ENCODE results near the gene OTOF.

OTOF gene

DNA sequence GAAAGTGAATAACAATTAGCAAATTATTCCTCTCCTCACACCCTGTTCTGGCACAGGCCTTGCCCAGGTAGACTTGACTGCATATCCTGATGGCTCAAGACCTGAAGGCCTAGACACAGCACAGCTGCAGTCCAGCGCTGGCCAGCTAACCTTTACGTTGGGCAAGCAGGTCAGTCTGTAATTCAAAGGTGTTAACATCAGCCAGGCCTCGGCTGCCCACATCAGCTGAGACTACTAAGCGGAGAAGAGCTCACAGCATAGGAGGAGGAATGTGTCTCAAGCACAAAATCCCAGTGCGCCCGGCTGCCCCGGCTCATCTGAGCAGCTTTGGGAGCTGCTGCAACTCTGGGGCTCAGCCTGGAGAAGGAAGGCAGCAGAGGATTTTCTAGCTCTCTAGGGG lies 33.5 kb upstream of the OTOF start:
- H3K4me3 Mint-ChIP-seq, result no peak overlapping the region
- H3K27me3 Mint-ChIP-seq, result no peaks in the 10 kb centered on the region
- ATAC-seq, result no peak

DNA sequence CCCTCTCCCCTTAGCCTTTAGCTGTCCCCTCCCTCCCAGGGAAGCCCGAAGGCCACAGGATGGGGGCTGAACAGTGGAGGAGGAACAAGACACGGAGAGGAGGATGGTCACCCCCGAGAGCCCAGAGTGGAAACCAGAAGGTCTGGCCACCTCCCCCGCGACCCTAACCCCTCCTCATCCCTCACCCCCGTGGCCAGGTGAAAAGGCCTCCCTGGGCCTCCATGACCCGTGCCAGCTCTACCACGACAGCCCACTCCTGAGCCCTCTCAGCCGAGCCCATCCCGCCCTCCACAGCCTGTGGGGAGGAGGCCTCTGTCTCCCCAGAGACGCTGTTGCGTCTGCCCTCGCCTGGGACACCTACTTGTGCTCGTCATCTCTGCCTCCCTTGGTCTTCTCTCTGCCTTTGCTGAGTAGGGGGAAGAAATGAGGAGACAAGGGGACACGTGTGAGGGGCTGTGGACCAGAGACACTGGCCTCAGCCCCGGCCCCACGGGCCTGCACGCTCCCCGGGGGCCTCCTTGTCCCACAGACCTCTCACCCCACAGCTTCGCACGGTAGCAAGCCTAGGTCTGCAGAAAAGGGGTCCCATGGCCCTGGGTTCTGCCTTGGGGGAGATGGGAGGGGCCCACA lies 32.5 kb upstream of the OTOF start:
- ATAC-seq, result no peak

More for the DNA sequence above, 33.5 kb upstream of the OTOF start:
- Mint-ChIP-seq H3K9me3 (no peaks in the 10 kb centered on the region), H3K4me1 (no peaks in the 10 kb centered on the region), H3K27ac (no peak overlapping the region), H3K36me3 (ENCODE audit: low read depth) (no peaks in the 10 kb centered on the region)
- no peak for DNase-seq

DNA sequence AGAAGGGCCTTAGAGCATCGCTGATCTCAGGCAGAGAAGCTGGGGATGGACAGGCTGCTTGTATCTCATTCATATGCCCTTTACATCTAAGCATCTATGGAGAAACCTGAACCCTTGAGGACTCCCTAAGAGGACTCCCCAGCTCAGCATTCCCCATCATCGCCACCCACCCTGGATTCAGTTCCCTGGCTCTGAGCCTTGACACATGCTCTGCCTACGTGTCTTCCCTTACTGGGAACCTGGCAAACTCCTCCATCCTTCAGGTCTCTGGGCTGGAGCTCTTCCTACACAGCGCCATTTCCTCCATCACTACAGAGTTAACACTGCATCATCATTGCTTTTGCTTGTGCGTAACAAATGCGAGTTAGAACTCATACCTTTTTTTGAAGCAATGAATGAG lies 31.2 kb upstream of the OTOF start:
- H3K27me3 Mint-ChIP-seq, result no peaks in the 10 kb centered on the region
- H3K9me3 Mint-ChIP-seq, result no peaks in the 10 kb centered on the region
- no peak for DNase-seq
- ATAC-seq, result no peak
- no peak overlapping the region for H3K27ac Mint-ChIP-seq
- H3K4me1 Mint-ChIP-seq, result no peaks in the 10 kb centered on the region
- no peaks in the 10 kb centered on the region for H3K36me3 Mint-ChIP-seq (ENCODE audit: low read depth)
- no peak overlapping the region for H3K4me3 Mint-ChIP-seq

More for the DNA sequence above, 32.5 kb upstream of the OTOF start:
- Mint-ChIP-seq H3K36me3 (ENCODE audit: low read depth) (no peaks in the 10 kb centered on the region), H3K27me3 (no peaks in the 10 kb centered on the region), H3K9me3 (no peaks in the 10 kb centered on the region), H3K27ac (no peak overlapping the region), H3K4me1 (no peaks in the 10 kb centered on the region), H3K4me3 (no peak overlapping the region)
- DNase-seq, result no peak

DNA sequence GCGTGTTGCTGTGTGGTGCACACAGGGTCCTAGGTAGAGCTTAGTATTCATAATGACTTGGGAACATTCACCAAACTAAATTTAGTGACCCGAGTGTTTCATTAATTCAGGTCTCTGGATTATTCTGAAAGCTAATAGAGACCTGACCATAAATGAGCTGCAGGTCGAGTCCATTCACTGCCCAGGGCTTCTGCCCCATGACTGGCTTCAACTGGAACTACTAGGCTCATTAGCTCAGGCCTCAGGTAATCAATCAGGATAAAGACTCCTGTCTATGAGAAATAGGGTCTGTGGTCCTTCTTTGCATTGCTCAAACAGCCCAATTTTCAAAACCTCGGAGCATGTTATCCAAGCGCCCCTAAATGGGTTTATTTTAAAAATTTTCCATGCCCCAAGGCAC lies 30.0 kb upstream of the OTOF start:
- peaks cover 6% of the 10 kb centered on the region for H3K4me1 Mint-ChIP-seq
- no peaks in the 10 kb centered on the region for H3K9me3 Mint-ChIP-seq
- H3K27ac Mint-ChIP-seq, result no peak overlapping the region
- DNase-seq, result no peak
- peaks cover 3% of the 10 kb centered on the region for H3K27me3 Mint-ChIP-seq
- no peaks in the 10 kb centered on the region for H3K36me3 Mint-ChIP-seq (ENCODE audit: low read depth)
- H3K4me3 Mint-ChIP-seq, result no peak overlapping the region
- ATAC-seq, result no peak

DNA sequence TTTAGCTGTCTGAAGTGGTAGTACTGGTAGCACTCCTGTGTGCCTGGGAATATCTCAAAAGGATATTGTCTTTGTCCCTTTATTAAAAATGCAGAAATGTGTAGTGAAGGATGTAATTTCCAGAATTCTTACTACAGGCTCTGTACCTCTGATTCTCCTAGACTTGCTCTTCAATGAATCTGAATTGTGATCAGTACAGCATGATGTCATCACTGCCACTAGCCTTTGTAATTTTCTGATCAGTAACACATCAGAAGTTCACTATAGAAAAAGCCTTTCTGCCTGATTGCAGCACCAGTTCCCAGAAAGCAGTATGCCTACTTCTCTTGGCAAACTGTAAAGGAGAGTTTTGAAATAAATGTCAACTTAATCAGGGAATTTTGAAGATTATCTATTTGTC lies 29.2 kb upstream of the OTOF start:
- no peak overlapping the region for H3K27ac Mint-ChIP-seq
- peaks cover 3% of the 10 kb centered on the region for H3K27me3 Mint-ChIP-seq
- H3K9me3 Mint-ChIP-seq, result no peaks in the 10 kb centered on the region
- peaks cover 6% of the 10 kb centered on the region for H3K4me1 Mint-ChIP-seq
- H3K4me3 Mint-ChIP-seq, result no peak overlapping the region
- no peak for DNase-seq
- ATAC-seq, result no peak
- no peaks in the 10 kb centered on the region for H3K36me3 Mint-ChIP-seq (ENCODE audit: low read depth)

DNA sequence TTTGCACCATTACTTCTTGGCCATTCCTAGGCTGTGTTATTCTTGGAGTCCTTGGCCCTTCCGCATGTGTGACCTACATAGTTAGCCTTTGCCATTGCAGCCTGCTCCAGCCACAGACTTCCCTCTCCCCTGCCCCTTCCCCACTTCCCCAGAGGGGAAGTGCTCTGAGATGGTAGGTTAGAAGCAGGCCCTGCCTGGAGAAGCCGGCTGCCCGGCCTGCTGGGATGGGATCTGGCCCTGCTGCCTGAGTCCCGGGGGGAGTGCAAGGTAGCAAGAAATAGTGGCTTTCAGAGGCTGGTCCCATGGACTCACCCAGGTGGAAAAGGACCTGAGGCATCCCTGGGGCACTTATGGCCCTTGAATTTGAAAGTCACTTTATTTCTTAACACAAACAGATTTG lies 28.4 kb upstream of the OTOF start:
- peaks cover 6% of the 10 kb centered on the region for H3K4me1 Mint-ChIP-seq
- ATAC-seq (no peak), DNase-seq (no peak)
- no peak overlapping the region for H3K4me3 Mint-ChIP-seq
- no peak overlapping the region for H3K27ac Mint-ChIP-seq
- H3K36me3 Mint-ChIP-seq (ENCODE audit: low read depth), result no peaks in the 10 kb centered on the region
- H3K9me3 Mint-ChIP-seq, result no peaks in the 10 kb centered on the region
- peaks cover 3% of the 10 kb centered on the region for H3K27me3 Mint-ChIP-seq

DNA sequence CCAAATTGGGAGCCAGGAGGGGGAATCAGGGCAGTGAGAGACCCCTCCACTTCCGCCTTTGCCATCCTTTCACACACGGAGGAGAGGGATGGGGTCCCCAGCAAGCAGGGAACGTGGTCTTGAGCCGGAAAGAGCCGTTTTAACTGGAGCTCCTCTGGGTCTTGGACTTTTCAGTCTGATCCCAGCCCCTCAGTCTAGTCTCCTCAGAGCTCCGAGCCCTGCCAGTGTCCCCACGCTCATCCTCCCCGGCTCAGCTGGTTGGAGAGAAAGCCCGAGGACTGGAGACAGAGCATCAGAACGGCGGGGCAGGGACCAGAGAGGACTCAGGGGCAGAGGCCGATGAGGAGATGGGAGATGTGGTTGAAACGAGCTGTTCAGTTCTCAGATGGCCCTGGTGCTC lies 26.1 kb upstream of the OTOF start:
- peaks cover 3% of the 10 kb centered on the region for H3K27me3 Mint-ChIP-seq
- DNase-seq (no peak), ATAC-seq (no peak)
- H3K36me3 Mint-ChIP-seq (ENCODE audit: low read depth), result no peaks in the 10 kb centered on the region
- peak overlapping the region; percentile 52 for H3K27ac Mint-ChIP-seq
- peaks cover 6% of the 10 kb centered on the region for H3K4me1 Mint-ChIP-seq
- H3K9me3 Mint-ChIP-seq, result no peaks in the 10 kb centered on the region
- peak overlapping the region; percentile 71 for H3K4me3 Mint-ChIP-seq

DNA sequence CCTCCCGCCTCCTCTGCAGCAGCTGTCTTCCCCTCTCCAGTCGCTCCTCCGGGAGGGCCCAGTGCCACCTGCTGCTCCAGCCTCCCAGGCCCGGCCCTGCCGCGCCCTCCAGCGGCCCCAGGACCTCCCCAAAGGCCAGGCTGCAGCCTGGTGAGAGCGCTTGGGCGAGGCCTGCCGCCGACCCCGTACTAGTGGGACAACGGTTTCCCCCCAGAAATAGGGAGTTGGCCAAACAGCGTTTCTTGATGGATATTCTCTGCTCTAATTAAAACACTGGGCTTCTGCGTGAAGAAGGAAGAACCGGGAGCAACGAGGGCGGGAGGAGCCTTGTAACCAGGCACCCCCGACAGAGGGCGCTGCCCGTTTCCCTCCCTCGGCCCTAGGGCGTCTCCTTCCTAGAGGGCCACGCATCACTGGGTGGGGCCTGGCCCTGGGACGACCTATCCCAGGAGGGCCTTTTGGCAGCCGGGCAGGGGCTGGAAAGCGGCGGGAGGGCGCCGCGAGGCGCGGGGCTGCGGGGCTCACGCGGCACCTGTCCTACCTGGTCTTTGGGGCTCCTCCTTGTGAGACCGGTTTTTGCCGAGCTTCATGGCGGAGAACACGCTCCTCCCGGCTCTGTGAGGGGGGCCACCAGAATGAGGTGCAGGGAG lies 25.4 kb upstream of the OTOF start:
- Mint-ChIP-seq H3K27ac (peak overlapping the region; percentile 52), H3K4me1 (peaks cover 6% of the 10 kb centered on the region), H3K36me3 (ENCODE audit: low read depth) (no peaks in the 10 kb centered on the region), H3K9me3 (no peaks in the 10 kb centered on the region), H3K27me3 (peaks cover 5% of the 10 kb centered on the region), H3K4me3 (peak overlapping the region; percentile 71)
- DNase-seq, result peak; percentile 92
- ATAC-seq, result peak; percentile 99

DNA sequence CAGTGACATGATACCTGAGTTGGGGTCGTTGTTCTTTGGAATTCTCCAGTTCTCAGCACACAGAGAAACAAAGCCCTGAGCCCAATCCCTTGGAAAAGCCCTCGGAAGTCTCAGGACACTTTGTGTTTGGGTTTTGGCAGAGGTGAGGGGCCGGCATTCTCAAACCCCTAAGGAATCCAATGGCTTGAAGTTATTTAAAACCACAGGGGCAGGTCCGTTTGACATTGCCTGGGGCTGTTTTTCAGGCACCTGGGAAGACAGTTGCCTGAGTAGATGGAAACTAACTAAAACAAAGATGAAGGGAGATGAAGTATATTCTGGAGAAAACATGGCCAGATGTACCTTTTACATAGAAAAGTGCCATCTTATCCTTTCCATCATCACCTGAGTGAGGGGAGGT lies 22.5 kb upstream of the OTOF start:
- H3K27me3 Mint-ChIP-seq, result peaks cover 7% of the 10 kb centered on the region
- H3K36me3 Mint-ChIP-seq (ENCODE audit: low read depth), result no peaks in the 10 kb centered on the region
- ATAC-seq (no peak), DNase-seq (no peak)
- no peaks in the 10 kb centered on the region for H3K9me3 Mint-ChIP-seq
- H3K4me1 Mint-ChIP-seq, result peaks cover 6% of the 10 kb centered on the region
- H3K4me3 Mint-ChIP-seq, result no peak overlapping the region
- H3K27ac Mint-ChIP-seq, result no peak overlapping the region

DNA sequence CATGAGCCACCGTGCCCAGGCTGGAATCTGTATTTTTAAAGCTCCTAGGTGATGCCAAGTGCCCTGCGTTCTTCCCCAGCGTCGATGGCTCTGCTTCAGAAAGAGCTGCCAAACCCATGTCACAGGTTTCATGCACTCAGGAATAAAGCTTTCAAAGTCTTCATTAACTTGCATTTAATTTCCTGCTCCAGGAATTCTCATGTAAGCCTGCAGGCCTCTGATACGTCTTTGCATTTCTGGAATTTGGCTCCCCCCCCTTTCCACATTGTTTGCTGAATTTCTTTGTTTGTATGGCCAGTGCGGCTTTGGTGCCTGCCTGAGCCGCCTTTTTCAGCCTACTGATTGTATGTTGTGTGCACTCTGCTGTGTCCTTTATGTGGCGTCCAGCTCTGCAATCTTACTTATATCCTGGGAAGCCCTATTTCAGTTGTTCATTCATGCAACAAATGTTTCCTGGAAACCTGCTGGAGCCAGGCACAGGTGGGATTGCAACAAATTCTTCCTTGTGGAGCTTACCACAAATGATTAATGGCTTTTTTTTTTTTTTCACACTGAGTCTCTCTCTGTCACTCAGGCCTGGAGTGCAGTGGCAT lies 17.9 kb upstream of the OTOF start:
- H3K27ac Mint-ChIP-seq, result no peak overlapping the region
- ATAC-seq (no peak), DNase-seq (no peak)
- peaks cover 4% of the 10 kb centered on the region for H3K27me3 Mint-ChIP-seq
- peaks cover 3% of the 10 kb centered on the region for H3K4me1 Mint-ChIP-seq
- no peaks in the 10 kb centered on the region for H3K36me3 Mint-ChIP-seq (ENCODE audit: low read depth)
- no peaks in the 10 kb centered on the region for H3K9me3 Mint-ChIP-seq
- H3K4me3 Mint-ChIP-seq, result no peak overlapping the region

DNA sequence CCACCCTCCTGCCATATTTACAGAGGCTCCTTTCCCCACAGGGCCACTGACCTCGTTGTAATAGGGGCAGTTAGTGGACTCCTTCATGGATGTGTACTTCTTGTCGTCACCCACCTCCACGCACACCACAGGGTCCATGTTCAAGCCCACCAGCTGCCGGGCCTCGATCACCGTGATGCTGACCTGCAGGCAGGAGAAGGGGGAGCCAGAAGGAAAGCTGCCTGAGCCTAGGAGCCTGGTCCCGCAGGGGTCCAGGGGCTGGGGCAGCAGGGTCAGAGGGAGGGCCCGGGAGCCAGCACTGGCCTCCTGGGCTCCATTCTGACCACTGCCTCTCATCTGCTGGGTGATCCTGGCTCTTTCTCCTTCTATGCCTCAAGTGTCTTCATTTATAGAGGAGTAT lies 17.0 kb upstream of the OTOF start:
- H3K36me3 Mint-ChIP-seq (ENCODE audit: low read depth), result no peaks in the 10 kb centered on the region
- peaks cover 4% of the 10 kb centered on the region for H3K27me3 Mint-ChIP-seq
- no peaks in the 10 kb centered on the region for H3K9me3 Mint-ChIP-seq
- peaks cover 3% of the 10 kb centered on the region for H3K4me1 Mint-ChIP-seq
- no peak overlapping the region for H3K4me3 Mint-ChIP-seq
- ATAC-seq, result no peak
- no peak overlapping the region for H3K27ac Mint-ChIP-seq
- DNase-seq, result no peak

DNA sequence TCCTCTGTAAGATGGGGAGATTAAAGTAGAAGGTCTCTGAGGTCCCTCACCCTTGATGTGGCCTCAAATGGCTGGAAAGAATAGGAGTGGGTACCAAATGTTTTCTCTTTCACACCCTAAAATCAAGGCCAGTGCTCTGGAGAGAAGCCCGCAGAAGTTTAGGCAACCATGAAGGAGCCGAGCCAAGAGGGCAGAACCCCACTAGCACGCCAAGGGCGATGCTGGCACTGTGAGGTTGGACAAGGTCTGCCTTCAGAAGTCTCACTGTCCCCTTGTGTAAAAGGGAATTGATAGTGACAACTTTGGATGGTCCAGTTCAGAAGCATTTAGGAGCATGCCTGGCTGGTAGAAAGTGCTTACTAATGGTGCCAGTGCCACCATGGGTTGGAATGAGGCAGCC lies 16.3 kb upstream of the OTOF start:
- H3K36me3 Mint-ChIP-seq (ENCODE audit: low read depth), result no peaks in the 10 kb centered on the region
- H3K27me3 Mint-ChIP-seq, result peaks cover 4% of the 10 kb centered on the region
- H3K9me3 Mint-ChIP-seq, result no peaks in the 10 kb centered on the region
- peaks cover 3% of the 10 kb centered on the region for H3K4me1 Mint-ChIP-seq
- ATAC-seq (no peak), DNase-seq (no peak)
- no peak overlapping the region for H3K4me3 Mint-ChIP-seq
- no peak overlapping the region for H3K27ac Mint-ChIP-seq

DNA sequence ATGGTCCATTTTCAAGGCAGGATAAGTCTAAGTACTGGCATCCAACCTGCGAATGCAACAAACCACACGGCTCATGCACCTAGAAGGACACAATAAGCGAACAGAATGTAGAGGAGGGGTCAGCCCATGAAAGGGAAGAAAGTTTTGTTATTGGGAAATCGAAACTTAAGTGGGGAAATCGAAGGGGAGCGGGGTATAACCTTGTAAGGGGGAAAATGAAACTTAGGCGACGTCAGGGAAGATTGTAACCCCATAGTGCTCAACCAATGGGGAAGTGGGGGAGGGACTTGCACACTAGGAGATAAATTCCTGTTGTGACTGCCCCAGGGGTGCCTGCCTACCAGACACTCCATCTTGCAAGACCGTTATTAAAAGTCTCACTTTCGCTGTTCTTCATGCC lies 15.6 kb upstream of the OTOF start:
- Mint-ChIP-seq H3K27ac (no peak overlapping the region), H3K4me1 (peaks cover 3% of the 10 kb centered on the region), H3K27me3 (peaks cover 4% of the 10 kb centered on the region), H3K4me3 (no peak overlapping the region), H3K36me3 (ENCODE audit: low read depth) (no peaks in the 10 kb centered on the region), H3K9me3 (no peaks in the 10 kb centered on the region)
- ATAC-seq, result no peak
- DNase-seq, result no peak

DNA sequence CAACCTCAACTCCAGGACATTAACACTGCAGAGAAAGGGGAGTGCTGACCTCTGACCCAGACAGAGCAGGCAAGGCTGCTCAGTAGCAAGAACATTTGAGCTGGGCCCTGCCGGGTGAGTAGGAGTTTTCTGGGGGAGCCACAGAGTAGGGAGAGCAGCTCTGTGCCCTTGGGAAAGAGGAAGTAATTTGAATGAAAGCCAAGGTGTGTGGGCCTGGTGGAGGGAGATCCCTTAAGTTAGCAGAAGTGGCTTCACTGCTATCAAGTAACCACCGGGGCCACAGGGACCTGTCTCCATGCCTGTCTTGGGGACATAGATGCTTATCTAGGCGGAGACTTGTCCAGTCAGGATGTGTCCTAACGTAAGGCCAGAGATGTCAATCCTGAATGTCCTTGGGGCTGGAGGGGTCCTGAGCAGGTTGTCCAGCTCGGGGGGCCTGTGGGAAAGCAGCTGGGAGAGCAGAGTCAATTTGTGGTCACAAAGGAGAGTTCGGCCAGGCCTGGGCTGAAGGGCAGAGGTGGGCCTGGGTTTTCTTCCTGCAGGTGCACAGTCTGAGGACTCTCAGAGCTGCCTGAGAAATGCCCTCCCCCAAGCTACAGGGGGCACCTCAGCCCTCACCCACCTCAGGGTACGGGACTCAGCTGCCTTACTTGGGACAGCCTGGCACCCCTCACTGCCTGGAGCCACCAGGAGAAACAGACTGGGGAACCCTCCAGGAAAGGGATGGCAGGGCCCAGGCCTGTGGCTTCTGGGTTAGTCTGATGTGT lies 15.0 kb upstream of the OTOF start:
- peaks cover 3% of the 10 kb centered on the region for H3K4me1 Mint-ChIP-seq
- H3K9me3 Mint-ChIP-seq, result no peaks in the 10 kb centered on the region
- ATAC-seq, result no peak
- no peaks in the 10 kb centered on the region for H3K36me3 Mint-ChIP-seq (ENCODE audit: low read depth)
- DNase-seq, result no peak
- no peak overlapping the region for H3K27ac Mint-ChIP-seq
- peaks cover under 1% of the 10 kb centered on the region for H3K27me3 Mint-ChIP-seq
- no peak overlapping the region for H3K4me3 Mint-ChIP-seq
